HG03045 (cell line): ENCODE results near the gene LIMCH1.

ENCODE experiments used
- ATAC-seq: cut with Tn5 transposase; IDR thresholded peaks from one replicate; pipeline ENCODE4 v1.9.1; 2021; ENCODE audit warnings: mild to moderate bottlenecking, moderate library complexity; ENCODE audit not compliant: unreplicated experiment

LIMCH1 gene

GRCh38 chr4:41559940-41560516, 22.1 kb downstream of the LIMCH1 start:
- no peak for ATAC-seq

- no peak for ATAC-seq
These were observed 23.3 kb downstream of the LIMCH1 start for GRCh38 chr4:41561244-41561643.

DNA sequence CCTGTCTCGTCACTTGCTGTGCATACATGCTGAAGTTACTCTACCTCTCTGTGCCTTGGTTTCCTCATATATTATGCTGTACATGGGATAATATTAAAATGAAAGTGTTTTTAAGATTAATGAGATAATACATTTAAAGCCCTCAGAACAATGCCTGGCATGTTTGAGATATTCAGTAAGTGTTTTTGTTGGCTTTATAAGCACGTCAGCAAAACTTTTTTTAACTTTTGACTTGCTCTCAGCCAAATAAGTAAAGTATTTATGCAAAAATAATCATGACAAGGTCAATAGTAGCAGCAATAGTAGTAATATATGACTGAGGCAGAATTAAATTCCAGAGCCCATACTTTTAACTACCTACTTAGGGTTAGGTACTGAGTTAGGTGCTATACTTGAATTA, 29.2 kb downstream of the LIMCH1 start:
- ATAC-seq: no peak

GRCh38 chr4:41568363-41568762, 30.4 kb downstream of the LIMCH1 start:
- no peak for ATAC-seq

- no peak for ATAC-seq
These were observed 32.0 kb downstream of the LIMCH1 start for GRCh38 chr4:41569961-41570360.

DNA sequence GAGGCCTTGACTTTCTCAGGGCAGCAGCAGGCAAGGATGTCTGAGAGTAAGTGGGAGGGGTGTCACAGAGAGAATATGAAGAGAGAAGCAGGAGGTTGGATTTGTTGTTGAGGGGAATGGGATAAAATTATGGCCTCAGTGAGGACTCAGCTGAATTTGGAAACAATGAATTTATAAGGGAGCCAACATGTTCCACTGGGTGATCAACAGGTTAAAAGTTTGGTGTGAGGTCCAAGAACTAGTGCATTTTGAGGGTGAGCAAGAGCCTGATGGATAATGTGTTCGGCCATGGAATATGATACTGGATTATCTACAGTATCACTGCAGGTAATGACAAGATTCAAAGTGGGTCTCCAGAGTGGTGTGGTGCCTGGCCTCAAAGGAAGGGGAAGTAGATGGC, 33.5 kb downstream of the LIMCH1 start:
- ATAC-seq: no peak

GRCh38 chr4:41572516-41572915, 34.6 kb downstream of the LIMCH1 start:
- ATAC-seq: no peak

DNA sequence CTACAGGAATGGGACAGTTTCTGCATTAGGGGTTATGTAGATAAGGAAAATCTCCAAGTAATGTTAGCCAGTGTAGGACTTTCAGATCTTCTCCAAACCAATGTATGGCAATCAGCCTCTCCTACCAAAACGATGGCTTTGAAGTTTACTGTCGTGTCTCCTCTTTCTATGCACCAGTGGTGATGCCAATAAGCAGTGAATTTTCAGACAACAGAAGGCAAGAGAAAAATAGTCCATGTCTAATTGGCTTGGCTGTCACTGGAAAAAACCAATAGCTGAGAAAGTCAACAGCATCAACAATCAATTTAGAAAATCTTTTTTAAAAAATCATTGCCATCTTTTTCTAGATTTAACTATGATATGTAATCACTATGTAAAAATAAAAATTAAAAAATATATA, 35.0 kb downstream of the LIMCH1 start:
- ATAC-seq: no peak

DNA sequence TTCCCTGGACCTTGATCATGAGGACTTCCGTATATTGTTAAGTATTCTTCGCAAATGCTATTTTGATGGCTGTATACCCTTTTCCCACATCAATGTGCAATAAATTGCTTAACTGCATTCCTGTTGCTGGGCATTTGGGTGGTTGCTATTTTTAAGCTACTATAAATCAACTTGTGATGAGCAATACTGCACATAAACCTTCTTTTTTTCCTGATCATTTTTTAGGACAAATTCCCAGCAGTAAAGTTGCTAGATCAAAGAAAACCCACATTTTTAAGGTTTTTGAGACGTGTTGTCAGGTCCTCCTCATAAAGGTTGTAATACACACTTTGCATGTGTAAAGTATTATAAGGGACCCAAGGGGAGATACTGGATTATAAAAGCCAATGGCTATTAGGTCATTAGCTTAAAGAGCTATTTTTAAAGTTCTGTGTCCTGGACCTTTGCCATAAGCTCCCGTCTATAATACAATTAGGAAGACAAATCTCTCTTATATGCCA, 35.6 kb downstream of the LIMCH1 start:
- no peak for ATAC-seq

DNA sequence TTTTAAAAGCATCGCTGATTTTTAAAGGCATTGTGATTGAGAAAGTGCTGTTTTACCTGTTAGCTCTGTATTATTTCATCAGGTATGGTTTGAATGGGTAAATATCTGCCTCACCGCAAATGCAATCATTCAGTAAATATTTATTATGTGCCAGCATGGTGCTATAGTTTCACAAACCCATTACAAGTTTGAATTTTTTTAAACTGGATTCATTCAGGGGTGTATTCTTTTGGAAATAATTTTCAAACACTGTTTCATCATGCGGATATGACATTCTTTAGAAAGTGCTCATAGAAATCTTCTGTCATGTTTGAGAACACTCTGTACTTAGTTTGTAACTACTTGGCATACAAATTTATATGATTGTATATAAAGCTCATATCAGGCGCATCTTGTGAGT, 37.2 kb downstream of the LIMCH1 start:
- ATAC-seq: no peak

GRCh38 chr4:41575665-41576064, 37.7 kb downstream of the LIMCH1 start:
- ATAC-seq: no peak

- no peak for ATAC-seq
These were observed 41.1 kb downstream of the LIMCH1 start for GRCh38 chr4:41579043-41579442.

DNA sequence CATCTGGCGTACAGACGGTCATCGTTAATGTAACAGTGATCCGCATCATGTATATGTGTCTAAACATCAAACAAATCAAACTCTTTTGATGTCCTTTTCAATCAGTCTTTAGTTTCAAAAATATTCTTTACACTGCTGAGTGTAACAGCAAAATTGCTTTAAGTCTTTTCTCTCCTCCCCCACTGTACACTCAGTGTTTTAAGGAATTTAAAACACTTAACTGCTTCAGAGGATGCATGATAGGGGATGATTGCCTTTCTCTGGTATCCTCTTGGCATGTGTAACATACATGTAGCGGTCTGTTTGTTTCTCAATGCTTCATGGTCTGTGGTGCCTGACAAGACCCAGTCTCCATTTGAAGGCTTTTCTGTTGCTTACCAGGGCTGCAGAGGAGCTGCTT, 41.6 kb downstream of the LIMCH1 start:
- ATAC-seq: no peak

- no peak for ATAC-seq
These were observed 42.0 kb downstream of the LIMCH1 start for GRCh38 chr4:41580007-41580406.

DNA sequence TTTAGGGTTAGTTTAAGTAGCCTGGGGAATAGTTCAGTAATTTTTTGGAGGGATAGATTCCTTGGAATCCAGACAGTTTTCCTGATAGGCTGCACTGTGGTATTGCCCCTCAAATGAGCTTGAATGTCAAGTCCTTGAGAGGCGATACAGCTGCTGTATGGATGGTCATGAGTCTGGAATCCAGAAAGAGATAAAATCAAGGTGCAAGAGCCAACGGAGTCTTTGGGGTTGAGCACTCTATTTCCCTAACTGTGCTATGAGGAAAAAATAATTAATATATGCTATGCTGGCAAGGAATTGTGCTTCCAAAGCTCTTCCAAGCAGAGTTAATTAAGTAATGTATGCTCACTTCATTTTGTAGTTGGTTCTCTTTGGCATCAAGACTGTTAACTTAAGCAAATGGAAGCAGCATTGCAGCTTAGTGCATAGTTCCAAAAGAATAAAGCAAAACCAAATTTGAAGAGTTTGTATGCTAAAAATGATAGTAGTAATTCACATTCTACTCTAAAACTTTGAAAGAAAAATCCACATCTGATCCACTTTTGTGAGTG, 48.8 kb downstream of the LIMCH1 start:
- no peak for ATAC-seq

GRCh38 chr4:41587286-41587685, 49.3 kb downstream of the LIMCH1 start:
- ATAC-seq: no peak

GRCh38 chr4:41590591-41590990, 52.6 kb downstream of the LIMCH1 start:
- no peak for ATAC-seq

- ATAC-seq: no peak
These were observed 56.5 kb downstream of the LIMCH1 start for GRCh38 chr4:41594432-41594831.

DNA sequence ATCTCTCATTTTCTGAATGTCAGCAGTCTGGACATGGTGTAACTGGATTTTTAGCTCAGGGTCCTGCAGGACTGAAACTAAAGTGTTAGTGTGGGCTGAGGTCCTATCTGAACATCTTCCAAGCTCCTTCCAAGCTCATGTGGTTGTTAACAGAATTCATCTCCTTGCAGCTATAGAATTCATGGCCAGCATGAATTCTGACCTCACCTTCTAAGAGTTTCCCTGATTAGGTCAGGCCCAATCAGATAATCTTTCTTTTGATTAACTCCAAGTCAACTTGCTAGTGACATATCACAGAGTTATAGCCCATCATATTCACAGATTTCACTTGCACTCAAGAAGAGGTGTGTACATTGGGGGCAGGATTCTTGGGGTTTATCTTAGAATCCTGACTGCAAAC, 59.5 kb downstream of the LIMCH1 start:
- no peak for ATAC-seq

DNA sequence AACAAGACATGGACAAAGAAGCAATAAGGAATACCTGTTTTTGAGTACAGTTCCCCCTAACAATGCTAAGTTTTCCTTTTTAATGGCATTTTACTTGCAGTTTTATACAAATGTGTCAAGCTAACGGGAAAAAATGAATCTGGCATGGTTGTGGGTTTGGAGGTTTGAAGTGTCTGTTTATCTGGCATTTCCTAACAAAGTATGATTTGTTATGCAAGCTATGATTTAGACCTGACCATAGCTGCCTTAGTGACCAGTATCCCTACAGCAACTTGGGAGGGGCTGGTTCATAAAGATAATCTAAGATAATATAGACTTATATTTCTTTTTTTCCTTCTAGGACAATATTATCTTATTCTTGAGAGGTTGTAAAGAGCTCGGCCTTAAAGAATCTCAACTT, 60.6 kb downstream of the LIMCH1 start:
- no peak for ATAC-seq

- no peak for ATAC-seq
These were observed 61.3 kb downstream of the LIMCH1 start for GRCh38 chr4:41599192-41599786.

- ATAC-seq: no peak
These were observed 62.4 kb downstream of the LIMCH1 start for GRCh38 chr4:41600243-41600912.
